ENCODE results near the gene GPS1. TPM values are rescaled to one million over a fixed set of nuclear protein-coding genes. Genes with fewer than 3 reads are reported as not detected.

Gene GPS1
- total RNA-seq, 2 experiments from 2014 or later, result 69.0 to 75.6 TPM

- Mint-ChIP-seq H3K4me1 (peaks cover 19% of the 10 kb centered on the region), H3K9me3 (no peaks in the 10 kb centered on the region), H3K27ac (no peak overlapping the region), H3K27me3 (no peaks in the 10 kb centered on the region), H3K4me3 (no peak overlapping the region), H3K36me3 (ENCODE audit: low read depth) (peaks cover 7% of the 10 kb centered on the region)
- DNase-seq, result no peak
- CTCF ChIA-PET, result interaction anchor here (1.2 kb wide), 1 partner anchor 58 kb away, joined by 5 read pairs; no protein-coding TSS in a partner anchor
- POLR2A ChIA-PET, result no interaction called here
Observed at GRCh38 chr17:82017612-82018151, 34.0 kb upstream of the GPS1 start.

- no peak overlapping the region for H3K27ac Mint-ChIP-seq
- no peak overlapping the region for H3K4me3 Mint-ChIP-seq
- no peak for DNase-seq
- no peaks in the 10 kb centered on the region for H3K9me3 Mint-ChIP-seq
- CTCF ChIA-PET, result interaction anchor here (1.0 to 3.0 kb wide), 4 partner anchors 12 to 40 kb away, joined by 3 to 16 read pairs (median 8); partner anchors contain the start of genes ASPSCR1 and DCXR
- no peaks in the 10 kb centered on the region for H3K27me3 Mint-ChIP-seq
- POLR2A ChIA-PET, result no interaction called here
- H3K36me3 Mint-ChIP-seq (ENCODE audit: low read depth), result peaks cover 7% of the 10 kb centered on the region
- peaks cover 19% of the 10 kb centered on the region for H3K4me1 Mint-ChIP-seq
Observed at GRCh38 chr17:82018152-82018988, 33.3 kb upstream of the GPS1 start.

DNA sequence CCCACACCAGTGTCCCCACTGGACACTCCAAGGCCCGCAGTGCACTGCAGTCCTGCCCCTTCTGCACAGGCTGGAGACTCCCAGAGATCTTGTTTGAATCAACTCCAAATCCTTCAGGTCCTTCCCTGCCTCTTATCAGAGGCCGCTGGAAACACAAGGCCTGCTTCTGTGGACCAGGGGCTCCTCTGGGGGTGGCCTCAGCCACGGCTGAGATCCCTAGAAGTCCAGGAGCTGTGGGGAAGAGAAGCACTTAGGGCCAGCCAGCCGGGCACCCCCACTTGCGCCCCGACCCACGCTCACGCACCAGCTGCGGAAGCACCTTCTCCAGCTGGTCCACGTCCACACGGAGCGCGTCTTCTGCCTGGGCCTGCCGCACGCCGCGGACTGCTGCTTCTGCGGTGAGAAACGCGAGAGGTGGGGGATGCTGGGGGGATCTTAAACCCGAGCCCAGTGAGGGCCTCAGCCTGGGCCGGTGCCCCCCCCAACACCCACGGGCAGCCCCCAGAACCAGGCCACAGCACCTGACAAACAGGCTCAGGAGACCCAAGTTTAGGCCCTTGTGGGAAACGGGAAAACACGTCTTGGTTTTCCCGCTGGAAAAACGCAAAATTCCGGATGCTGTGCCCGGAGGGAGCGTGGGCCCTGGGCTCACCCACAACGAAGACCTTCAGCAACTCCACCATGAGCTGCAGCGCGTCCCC is 32.6 kb upstream of the GPS1 start:
- no peaks in the 10 kb centered on the region for H3K27me3 Mint-ChIP-seq
- no peak for DNase-seq
- ChIA-PET POLR2A (interaction anchor here (1.2 to 5.1 kb wide), 2 partner anchors 11 to 17 kb away, joined by 4 to 41 read pairs; partner anchors contain the start of gene DCXR), CTCF (interaction anchor here (0.5 to 4.3 kb wide), 19 partner anchors 10 to 384 kb away, joined by 3 to 73 read pairs (median 3); partner anchors contain the start of genes ARL16, ASPSCR1, DCXR and HGS)
- H3K4me3 Mint-ChIP-seq, result no peak overlapping the region
- no peak overlapping the region for H3K27ac Mint-ChIP-seq
- H3K9me3 Mint-ChIP-seq, result no peaks in the 10 kb centered on the region
- peaks cover 7% of the 10 kb centered on the region for H3K36me3 Mint-ChIP-seq (ENCODE audit: low read depth)
- peaks cover 24% of the 10 kb centered on the region for H3K4me1 Mint-ChIP-seq

DNA sequence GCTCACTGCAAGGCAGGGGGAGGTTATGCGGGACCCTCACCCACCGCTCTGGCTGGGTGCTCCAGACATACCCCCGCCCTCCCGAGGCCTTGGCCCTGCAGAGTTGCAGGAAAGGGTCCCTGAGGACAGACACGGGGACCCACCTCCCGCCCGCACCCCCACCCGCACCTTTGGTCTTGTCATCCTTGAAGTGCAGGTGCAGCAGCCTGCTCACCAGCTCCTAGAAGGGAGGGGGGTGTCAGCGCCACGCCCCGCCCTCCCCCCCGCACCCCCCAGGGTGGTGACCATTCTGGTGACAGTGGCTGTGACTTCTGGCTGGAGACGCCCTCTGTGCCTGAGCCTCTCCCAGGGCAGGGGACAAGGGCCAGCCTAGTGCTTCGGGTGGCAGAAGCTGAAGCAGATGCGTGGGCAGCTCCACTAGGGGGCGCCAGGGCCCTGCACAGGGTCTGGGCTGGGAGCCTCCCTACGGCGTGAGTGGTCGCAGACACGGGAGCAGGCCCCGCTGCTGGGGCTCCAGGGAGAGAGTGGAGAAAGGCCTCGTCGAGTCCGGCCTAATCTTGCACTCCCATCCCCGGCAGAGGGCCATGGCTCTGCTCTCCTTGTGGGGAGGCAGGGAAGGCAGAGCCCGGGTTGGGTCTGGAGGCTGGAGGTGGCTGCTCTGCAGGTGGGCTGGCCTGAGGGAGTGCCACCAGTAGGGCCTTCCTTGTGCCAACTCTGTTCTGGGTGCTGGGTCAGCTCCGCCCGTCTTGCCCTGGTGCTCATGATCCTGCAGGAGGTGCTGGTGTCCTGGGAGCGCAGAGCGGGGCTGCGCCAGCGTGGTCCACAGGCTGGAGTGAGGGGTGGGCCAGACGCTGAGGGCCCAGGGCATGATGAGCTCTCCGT is 31.8 kb upstream of the GPS1 start:
- H3K27me3 Mint-ChIP-seq, result no peaks in the 10 kb centered on the region
- H3K27ac Mint-ChIP-seq, result no peak overlapping the region
- no peak overlapping the region for H3K4me3 Mint-ChIP-seq
- ChIA-PET CTCF (interaction anchor here (0.5 to 4.3 kb wide), 20 partner anchors 10 to 384 kb away, joined by 3 to 73 read pairs (median 4); partner anchors contain the start of genes ARL16, ASPSCR1, DCXR and HGS), POLR2A (interaction anchor here (1.2 to 5.1 kb wide), 4 partner anchors 10 to 317 kb away, joined by 4 to 41 read pairs (median 18); partner anchors contain the start of genes DCXR, MRPL12 and NOTUM)
- peak; percentile 73 for DNase-seq
- H3K4me1 Mint-ChIP-seq, result peaks cover 28% of the 10 kb centered on the region
- no peaks in the 10 kb centered on the region for H3K9me3 Mint-ChIP-seq
- H3K36me3 Mint-ChIP-seq (ENCODE audit: low read depth), result peaks cover 7% of the 10 kb centered on the region

DNA sequence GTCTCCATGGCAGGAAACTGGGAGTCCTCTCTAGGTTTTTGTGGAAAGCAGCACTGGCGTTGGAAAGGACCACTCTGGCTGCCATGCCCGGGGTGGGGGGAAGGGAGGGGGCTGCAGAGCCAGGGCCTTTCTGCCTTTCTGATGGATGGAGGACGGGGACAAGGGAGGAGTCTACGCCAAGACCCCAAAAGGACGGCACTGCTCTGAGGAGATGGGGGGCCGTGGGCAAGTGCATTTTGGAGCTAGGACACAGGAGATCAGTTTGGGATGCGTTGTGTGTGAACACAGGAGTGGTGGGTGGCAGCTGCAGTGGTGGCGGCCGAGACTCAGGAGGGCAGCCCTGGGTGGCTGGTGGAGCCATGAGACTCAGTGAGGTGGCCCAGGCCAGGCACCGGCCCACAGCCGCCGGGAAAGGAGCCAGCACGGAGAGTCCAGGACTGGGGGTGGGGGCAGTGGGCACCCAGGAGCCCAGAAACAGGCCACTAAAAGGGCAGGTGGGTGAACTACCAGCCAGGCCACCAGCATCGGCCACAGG is 31.1 kb upstream of the GPS1 start:
- Mint-ChIP-seq H3K27me3 (no peaks in the 10 kb centered on the region), H3K9me3 (no peaks in the 10 kb centered on the region), H3K4me3 (no peak overlapping the region), H3K36me3 (ENCODE audit: low read depth) (peaks cover 7% of the 10 kb centered on the region), H3K27ac (no peak overlapping the region), H3K4me1 (peaks cover 28% of the 10 kb centered on the region)
- POLR2A ChIA-PET, result interaction anchor here (0.6 to 5.1 kb wide), 6 partner anchors 9 to 318 kb away, joined by 3 to 41 read pairs (median 10); partner anchors contain the start of genes DCXR, MRPL12, NOTUM and RAC3
- DNase-seq, result no peak
- CTCF ChIA-PET, result interaction anchor here (0.7 to 4.3 kb wide), 14 partner anchors 9 to 385 kb away, joined by 3 to 73 read pairs (median 4); partner anchors contain the start of genes ASPSCR1, DCXR, MAFG and NOTUM

GRCh38 chr17:82021107-82021899 is 30.4 kb upstream of the GPS1 start:
- POLR2A ChIA-PET, result interaction anchor here (0.6 to 5.1 kb wide), 7 partner anchors 10 to 319 kb away, joined by 3 to 41 read pairs (median 15); partner anchors contain the start of genes DCXR, FASN, MRPL12 and NOTUM
- no peaks in the 10 kb centered on the region for H3K27me3 Mint-ChIP-seq
- no peaks in the 10 kb centered on the region for H3K9me3 Mint-ChIP-seq

GRCh38 chr17:82021900-82022309 is 29.8 kb upstream of the GPS1 start:
- Mint-ChIP-seq H3K27me3 (no peaks in the 10 kb centered on the region), H3K4me3 (peak overlapping the region; percentile 81), H3K27ac (peak overlapping the region; percentile 60), H3K9me3 (no peaks in the 10 kb centered on the region), H3K4me1 (peaks cover 33% of the 10 kb centered on the region), H3K36me3 (ENCODE audit: low read depth) (peaks cover 12% of the 10 kb centered on the region)
- ChIA-PET POLR2A (interaction anchor here (1.6 to 5.1 kb wide), 7 partner anchors 9 to 319 kb away, joined by 4 to 41 read pairs (median 15); partner anchors contain the start of genes ARHGDIA, DCXR, FASN and MRPL12), CTCF (interaction anchor here (1.1 to 4.3 kb wide), 5 partner anchors 14 to 184 kb away, joined by 3 to 73 read pairs (median 5); partner anchors contain the start of genes DCXR and NOTUM)
- DNase-seq, result no peak

More at GRCh38 chr17:82021107-82021899, 30.4 kb upstream of the GPS1 start:
- DNase-seq, result peak; percentile 69
- H3K4me3 Mint-ChIP-seq, result peak overlapping the region; percentile 81
- CTCF ChIA-PET, result interaction anchor here (0.8 to 4.3 kb wide), 9 partner anchors 9 to 131 kb away, joined by 3 to 73 read pairs (median 4); partner anchors contain the start of genes DCXR and NOTUM
- peak overlapping the region; percentile 60 for H3K27ac Mint-ChIP-seq
- H3K4me1 Mint-ChIP-seq, result peaks cover 33% of the 10 kb centered on the region
- peaks cover 12% of the 10 kb centered on the region for H3K36me3 Mint-ChIP-seq (ENCODE audit: low read depth)

DNA sequence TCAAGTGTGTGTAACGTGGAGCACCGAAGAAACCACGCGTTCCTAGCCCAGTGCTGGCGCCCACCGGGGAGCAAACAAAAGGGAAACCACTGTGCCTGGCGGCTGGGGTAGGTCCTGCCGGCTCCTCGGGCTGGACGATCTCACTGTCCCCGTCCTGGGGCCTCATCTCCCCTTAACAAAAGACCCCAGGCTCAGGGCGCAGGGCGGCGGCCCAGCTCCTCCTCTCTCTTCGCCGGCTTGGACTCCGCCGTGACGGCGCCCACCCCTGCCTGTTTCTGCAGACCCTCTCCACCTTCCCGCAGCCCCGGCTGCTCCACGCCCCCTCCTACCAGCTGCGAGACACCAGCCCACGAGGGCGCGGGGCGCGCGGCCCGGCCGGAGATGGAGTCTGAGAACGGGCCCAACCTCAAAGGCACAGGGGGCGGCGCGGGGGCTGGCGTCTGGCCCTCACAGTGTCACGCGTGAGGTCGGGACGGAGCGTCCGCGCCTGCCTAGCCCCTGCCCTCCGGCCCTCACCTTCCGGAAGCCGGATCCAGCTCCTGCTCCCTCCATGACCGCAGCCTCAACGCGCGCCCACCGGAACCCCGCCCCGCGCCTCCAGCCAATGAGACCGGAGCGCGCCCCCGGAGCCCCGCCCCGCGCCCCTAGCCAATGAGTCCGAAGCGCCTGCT is 29.3 kb upstream of the GPS1 start, which contains the start of gene CENPX:
CENPX (minus strand) TSS at position 569 of the 671 bp plus-strand sequence; CDS start at position 552, 17 bp downstream.
- ChIA-PET POLR2A (interaction anchor here (0.6 to 5.1 kb wide), 14 partner anchors 9 to 319 kb away, joined by 3 to 41 read pairs (median 4); partner anchors contain the start of genes ARHGDIA, DCXR, FASN and MRPL12), CTCF (interaction anchor here (0.8 to 4.3 kb wide), 7 partner anchors 15 to 184 kb away, joined by 3 to 73 read pairs (median 5); partner anchors contain the start of genes ASPSCR1, DCXR, FASN and NOTUM)
- peak within 1 kb of the TSS; percentile 82 for H3K4me3 Mint-ChIP-seq
- peak within 1 kb of the TSS; percentile 60 for H3K27ac Mint-ChIP-seq
- no peaks in the 10 kb centered on the region for H3K27me3 Mint-ChIP-seq
- peaks cover 39% of the 10 kb centered on the region for H3K4me1 Mint-ChIP-seq
- H3K36me3 Mint-ChIP-seq (ENCODE audit: low read depth), result peaks cover 14% of the 10 kb centered on the region
- DNase-seq, result no peak
- no peaks in the 10 kb centered on the region for H3K9me3 Mint-ChIP-seq

DNA sequence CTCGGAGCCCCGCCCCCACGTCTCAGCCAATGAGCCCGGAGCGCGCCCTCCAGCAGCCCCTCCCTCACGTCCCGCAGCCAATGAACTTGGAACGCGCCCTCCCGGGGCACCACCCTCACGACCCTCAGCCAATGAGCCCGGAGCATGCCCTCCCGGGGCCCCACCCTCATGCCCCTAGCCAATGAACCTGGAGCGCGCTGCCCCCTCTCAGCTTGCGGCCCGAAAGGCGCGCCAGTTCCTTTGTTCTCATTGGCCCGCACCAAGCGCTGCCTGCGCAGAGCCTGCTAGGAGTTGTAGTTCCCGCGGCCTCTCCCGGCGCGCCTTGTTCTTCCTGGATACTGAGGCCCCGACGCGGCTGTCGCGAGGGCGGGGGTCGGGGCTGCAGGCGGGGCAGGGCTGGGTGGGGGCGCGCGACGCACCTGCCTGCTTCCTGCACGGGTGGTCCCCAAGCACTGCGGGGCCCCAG is 28.7 kb upstream of the GPS1 start, which contains the start of gene LRRC45:
LRRC45 (plus strand) TSS at position 325 of the 466 bp plus-strand sequence. CDS start 339 bp downstream, outside the sequence.
- Mint-ChIP-seq H3K9me3 (no peaks in the 10 kb centered on the region), H3K4me3 (peak within 1 kb of the TSS; percentile 82), H3K27ac (peak within 1 kb of the TSS; percentile 60), H3K4me1 (peaks cover 42% of the 10 kb centered on the region), H3K36me3 (ENCODE audit: low read depth) (peaks cover 17% of the 10 kb centered on the region), H3K27me3 (no peaks in the 10 kb centered on the region)
- peak; percentile 100 for DNase-seq
- ChIA-PET POLR2A (interaction anchor here (0.6 to 5.1 kb wide), 17 partner anchors 8 to 496 kb away, joined by 3 to 41 read pairs (median 4); partner anchors contain the start of genes ARHGDIA, DCXR, FASN and FOXK2), CTCF (interaction anchor here (0.8 to 4.3 kb wide), 7 partner anchors 15 to 183 kb away, joined by 3 to 73 read pairs (median 5); partner anchors contain the start of genes ASPSCR1, DCXR, FASN and NOTUM)
